Measurements from ENCODE around the gene CCDC192. TPM values are rescaled to one million over a fixed set of nuclear protein-coding genes. Genes with fewer than 3 reads are reported as not detected.
A peak's percentile ranks its signal among the peaks of the same experiment; 100 is the strongest.

CCDC192 gene
- total RNA-seq, 1 experiment from 2014 or later = not detected

DNA sequence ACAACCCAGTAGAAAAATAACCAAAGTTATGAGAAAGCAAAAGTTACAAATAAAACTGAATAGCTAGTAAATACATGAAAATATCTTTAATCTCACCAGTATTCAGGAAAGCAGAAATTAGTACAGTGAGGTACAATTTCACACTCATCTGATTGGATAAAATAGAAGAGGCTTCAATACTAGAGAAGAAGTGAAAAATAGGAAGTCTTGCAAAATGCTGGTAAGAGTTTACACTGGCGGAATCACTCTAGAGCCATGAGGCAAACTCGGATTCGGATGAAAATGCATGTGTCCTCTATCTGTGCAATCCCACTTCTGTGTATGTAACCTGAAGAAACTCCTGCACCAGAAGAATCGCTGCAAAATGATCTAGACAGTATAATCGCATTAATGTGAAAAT lies 128.9 kb downstream of the CCDC192 start:
- ChIA-PET POLR2A (no interaction called here), CTCF (interaction anchor here (0.6 to 2.0 kb wide), 6 partner anchors 43 to 1940 kb away, joined by 3 to 11 read pairs (median 3); partner anchors contain the start of gene SLC12A2)
- H3K27ac Mint-ChIP-seq (ENCODE audit: low read depth, unreplicated experiment) = no peak overlapping the region
- H3K36me3 Mint-ChIP-seq (ENCODE audit: insufficient read depth, unreplicated experiment) = no peaks in the 10 kb centered on the region
- no peaks in the 10 kb centered on the region for H3K27me3 Mint-ChIP-seq (ENCODE audit: insufficient read depth, unreplicated experiment)
- peaks cover 7% of the 10 kb centered on the region for H3K4me1 Mint-ChIP-seq (ENCODE audit: insufficient read depth, unreplicated experiment)
- no peak for DNase-seq (ENCODE audit: unreplicated experiment)
- no TSS peak for BruUV-seq (replicated peaks)
- intact Hi-C loops (cut with micrococcal nuclease) = no loop called here
- H3K4me3 Mint-ChIP-seq (ENCODE audit: unreplicated experiment) = no peak overlapping the region
- TF ChIP-seq, protein P1, sequence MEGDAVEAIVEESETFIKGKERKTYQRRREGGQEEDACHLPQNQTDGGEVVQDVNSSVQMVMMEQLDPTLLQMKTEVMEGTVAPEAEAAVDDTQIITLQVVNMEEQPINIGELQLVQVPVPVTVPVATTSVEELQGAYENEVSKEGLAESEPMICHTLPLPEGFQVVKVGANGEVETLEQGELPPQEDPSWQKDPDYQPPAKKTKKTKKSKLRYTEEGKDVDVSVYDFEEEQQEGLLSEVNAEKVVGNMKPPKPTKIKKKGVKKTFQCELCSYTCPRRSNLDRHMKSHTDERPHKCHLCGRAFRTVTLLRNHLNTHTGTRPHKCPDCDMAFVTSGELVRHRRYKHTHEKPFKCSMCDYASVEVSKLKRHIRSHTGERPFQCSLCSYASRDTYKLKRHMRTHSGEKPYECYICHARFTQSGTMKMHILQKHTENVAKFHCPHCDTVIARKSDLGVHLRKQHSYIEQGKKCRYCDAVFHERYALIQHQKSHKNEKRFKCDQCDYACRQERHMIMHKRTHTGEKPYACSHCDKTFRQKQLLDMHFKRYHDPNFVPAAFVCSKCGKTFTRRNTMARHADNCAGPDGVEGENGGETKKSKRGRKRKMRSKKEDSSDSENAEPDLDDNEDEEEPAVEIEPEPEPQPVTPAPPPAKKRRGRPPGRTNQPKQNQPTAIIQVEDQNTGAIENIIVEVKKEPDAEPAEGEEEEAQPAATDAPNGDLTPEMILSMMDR (IDR thresholded peaks at IDR 0.05; ENCODE audit: unreplicated experiment) = no peak
- no peaks in the 10 kb centered on the region for H3K9me3 Mint-ChIP-seq (ENCODE audit: unreplicated experiment)

DNA sequence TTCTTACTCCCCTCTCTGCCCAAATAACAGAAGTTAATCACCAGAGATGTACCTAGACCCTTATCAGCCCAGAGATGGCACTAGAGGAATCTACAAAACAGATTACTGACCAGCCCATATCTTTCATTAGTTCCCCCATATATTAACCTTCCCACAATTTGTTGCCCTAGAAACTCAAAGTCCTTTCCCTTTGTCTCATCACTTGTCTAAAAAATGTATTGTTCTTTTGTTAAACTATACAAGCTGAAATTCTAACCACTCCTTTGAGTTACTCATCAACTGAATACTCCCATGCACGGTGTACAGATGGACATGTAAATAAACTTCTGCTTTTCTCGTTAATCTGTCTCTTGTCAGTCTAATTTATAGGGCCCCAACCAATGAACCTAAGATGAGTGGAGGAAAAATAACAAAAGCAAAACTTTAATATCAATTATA lies 130.9 kb downstream of the CCDC192 start:
- CTCF ChIA-PET = interaction anchor here (0.9 to 1.8 kb wide), 6 partner anchors 10 to 248 kb away, joined by 3 to 7 read pairs (median 4); no protein-coding TSS in a partner anchor
- intact Hi-C loops (cut with micrococcal nuclease) = no loop called here
- no peaks in the 10 kb centered on the region for H3K36me3 Mint-ChIP-seq (ENCODE audit: insufficient read depth, unreplicated experiment)

DNA sequence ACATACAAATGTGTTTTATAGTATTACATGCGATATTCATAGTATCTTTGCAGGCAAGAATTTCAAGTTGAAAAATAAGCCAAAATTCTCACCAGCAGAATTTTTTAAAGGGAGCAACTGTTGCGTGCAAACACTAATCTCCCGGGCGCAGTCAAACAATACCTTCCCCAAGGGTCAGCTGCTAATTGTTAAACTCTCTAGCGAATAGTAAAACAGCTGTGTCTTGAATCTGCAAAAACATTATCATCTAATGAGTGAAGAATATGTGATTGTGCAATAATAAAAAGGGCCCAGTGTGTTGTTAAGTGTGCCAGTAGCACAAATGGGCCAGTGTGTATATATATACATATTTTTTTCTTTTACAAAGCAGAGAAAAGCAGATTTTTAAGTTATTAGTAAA lies 131.4 kb downstream of the CCDC192 start:
- H3K4me1 Mint-ChIP-seq (ENCODE audit: insufficient read depth, unreplicated experiment) = peaks cover 15% of the 10 kb centered on the region
- CTCF ChIA-PET = interaction anchor here (1.3 kb wide), 1 partner anchor 9 kb away, joined by 4 read pairs; no protein-coding TSS in a partner anchor
- DNase-seq (ENCODE audit: unreplicated experiment) = no peak
- intact Hi-C loops (cut with micrococcal nuclease) = no loop called here
- H3K9me3 Mint-ChIP-seq (ENCODE audit: unreplicated experiment) = no peaks in the 10 kb centered on the region
- H3K27ac Mint-ChIP-seq (ENCODE audit: low read depth, unreplicated experiment) = no peak overlapping the region
- no peaks in the 10 kb centered on the region for H3K36me3 Mint-ChIP-seq (ENCODE audit: insufficient read depth, unreplicated experiment)
- no peaks in the 10 kb centered on the region for H3K27me3 Mint-ChIP-seq (ENCODE audit: insufficient read depth, unreplicated experiment)
- POLR2A ChIA-PET = interaction anchor here (0.7 to 2.1 kb wide), 3 partner anchors 11 to 1157 kb away, joined by 4 to 7 read pairs (median 6); no protein-coding TSS in a partner anchor
- no peak overlapping the region for H3K4me3 Mint-ChIP-seq (ENCODE audit: unreplicated experiment)
- BruUV-seq (replicated peaks) = no TSS peak
- TF ChIP-seq, protein P1 (IDR thresholded peaks at IDR 0.05; ENCODE audit: unreplicated experiment) = no peak

More for the DNA sequence above, 130.9 kb downstream of the CCDC192 start:
- Mint-ChIP-seq H3K4me1 (ENCODE audit: insufficient read depth, unreplicated experiment) (peaks cover 15% of the 10 kb centered on the region), H3K27ac (ENCODE audit: low read depth, unreplicated experiment) (no peak overlapping the region), H3K4me3 (ENCODE audit: unreplicated experiment) (no peak overlapping the region), H3K27me3 (ENCODE audit: insufficient read depth, unreplicated experiment) (no peaks in the 10 kb centered on the region), H3K9me3 (ENCODE audit: unreplicated experiment) (no peaks in the 10 kb centered on the region)
- POLR2A ChIA-PET = interaction anchor here (0.7 to 2.1 kb wide), 6 partner anchors 8 to 249 kb away, joined by 3 to 7 read pairs (median 6); no protein-coding TSS in a partner anchor
- no TSS peak for BruUV-seq (replicated peaks)
- no peak for DNase-seq (ENCODE audit: unreplicated experiment)
- TF ChIP-seq, protein P1 (IDR thresholded peaks at IDR 0.05; ENCODE audit: unreplicated experiment) = no peak

DNA sequence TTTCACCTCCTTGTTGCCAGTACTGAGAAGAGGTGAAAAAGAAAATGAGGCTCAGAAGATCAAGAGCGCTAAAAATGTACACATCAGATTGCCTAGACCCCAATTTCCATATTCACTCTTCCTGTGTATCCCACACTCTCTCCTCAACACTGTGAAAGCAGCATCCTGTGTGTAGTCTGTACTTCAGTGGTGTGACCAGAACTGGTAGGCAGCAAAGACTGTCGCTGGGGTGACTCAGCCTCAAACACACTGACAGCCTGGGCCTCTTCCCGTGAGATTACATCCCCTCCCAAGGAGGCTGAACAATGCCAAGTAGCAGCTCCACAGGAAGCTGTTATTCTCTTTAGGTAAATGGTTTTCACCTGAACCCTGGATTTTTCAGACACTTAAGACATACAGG lies 135.5 kb downstream of the CCDC192 start:
- CTCF ChIA-PET = interaction anchor here (0.6 kb wide), 2 partner anchors 17 to 422 kb away, joined by 3 read pairs; no protein-coding TSS in a partner anchor
- DNase-seq (ENCODE audit: unreplicated experiment) = peak; percentile 38
- H3K36me3 Mint-ChIP-seq (ENCODE audit: insufficient read depth, unreplicated experiment) = no peaks in the 10 kb centered on the region
- TF ChIP-seq, protein P1 (IDR thresholded peaks at IDR 0.05; ENCODE audit: unreplicated experiment) = no peak
- intact Hi-C loops (cut with micrococcal nuclease) = no loop called here
- H3K27ac Mint-ChIP-seq (ENCODE audit: low read depth, unreplicated experiment) = peak overlapping the region; percentile 20
- POLR2A ChIA-PET = no interaction called here
- peaks cover 15% of the 10 kb centered on the region for H3K4me1 Mint-ChIP-seq (ENCODE audit: insufficient read depth, unreplicated experiment)
- H3K9me3 Mint-ChIP-seq (ENCODE audit: unreplicated experiment) = no peaks in the 10 kb centered on the region
- BruUV-seq (replicated peaks) = no TSS peak
- H3K4me3 Mint-ChIP-seq (ENCODE audit: unreplicated experiment) = no peak overlapping the region
- H3K27me3 Mint-ChIP-seq (ENCODE audit: insufficient read depth, unreplicated experiment) = no peaks in the 10 kb centered on the region

Measured in MCF 10A (cell line).